ENCODE data around the gene PGA3.
"Not testable (repeated sequence)": the region's sequence is repeated elsewhere in the genome, so short reads cannot be mapped to it uniquely, and the experiment has no call there.

Gene PGA3

GRCh38 chr11:61210629-61211028 is 7.3 kb downstream of the PGA3 start:
- not testable (repeated sequence) for DNase-seq (ENCODE audit: low read depth)

- DNase-seq (ENCODE audit: low read depth), result not testable (repeated sequence)
Observed at GRCh38 chr11:61211327-61211952, 8.1 kb downstream of the PGA3 start.

GRCh38 chr11:61212202-61212601 is 8.9 kb downstream of the PGA3 start:
- DNase-seq (ENCODE audit: low read depth), result not testable (repeated sequence)

- not testable (repeated sequence) for DNase-seq (ENCODE audit: low read depth)
Observed at GRCh38 chr11:61213711-61214324, 10.5 kb downstream of the PGA3 start.

- DNase-seq (ENCODE audit: low read depth), result not testable (repeated sequence)
Observed at GRCh38 chr11:61218306-61218705, 15.0 kb downstream of the PGA3 start.

GRCh38 chr11:61219016-61219415 is 15.7 kb downstream of the PGA3 start:
- not testable (repeated sequence) for DNase-seq (ENCODE audit: low read depth)

GRCh38 chr11:61222047-61222446 is 18.7 kb downstream of the PGA3 start, which contains the start of gene PGA4:
Gene PGA4, plus strand, starts transcription at chr11:61222347. Its CDS starts 54 bp downstream, at chr11:61222401.
- DNase-seq (ENCODE audit: low read depth), result not testable (repeated sequence)

GRCh38 chr11:61222692-61223091 is 19.4 kb downstream of the PGA3 start:
- not testable (repeated sequence) for DNase-seq (ENCODE audit: low read depth)

GRCh38 chr11:61226457-61227137 is 23.3 kb downstream of the PGA3 start:
- not testable (repeated sequence) for DNase-seq (ENCODE audit: low read depth)

GRCh38 chr11:61229458-61229857 is 26.1 kb downstream of the PGA3 start:
- DNase-seq (ENCODE audit: low read depth), result not testable (repeated sequence)

- not testable (repeated sequence) for DNase-seq (ENCODE audit: low read depth)
Observed at GRCh38 chr11:61231033-61231432, 27.7 kb downstream of the PGA3 start.

- DNase-seq (ENCODE audit: low read depth), result not testable (repeated sequence)
Observed at GRCh38 chr11:61231585-61231984, 28.3 kb downstream of the PGA3 start.

GRCh38 chr11:61232548-61233145 is 29.3 kb downstream of the PGA3 start:
- not testable (repeated sequence) for DNase-seq (ENCODE audit: low read depth)

GRCh38 chr11:61237130-61237529 is 33.8 kb downstream of the PGA3 start:
- DNase-seq (ENCODE audit: low read depth), result not testable (repeated sequence)

GRCh38 chr11:61240288-61240687 is 37.0 kb downstream of the PGA3 start:
- DNase-seq (ENCODE audit: low read depth), result not testable (repeated sequence)

- not testable (repeated sequence) for DNase-seq (ENCODE audit: low read depth)
Observed at GRCh38 chr11:61240875-61241274, 37.6 kb downstream of the PGA3 start, which contains the start of gene PGA5. Gene PGA5, plus strand, starts transcription at chr11:61241175. Its CDS starts 52 bp downstream, at chr11:61241227.

GRCh38 chr11:61241526-61241925 is 38.2 kb downstream of the PGA3 start:
- DNase-seq (ENCODE audit: low read depth), result not testable (repeated sequence)

- not testable (repeated sequence) for DNase-seq (ENCODE audit: low read depth)
Observed at GRCh38 chr11:61245284-61245964, 42.1 kb downstream of the PGA3 start.

- not testable (repeated sequence) for DNase-seq (ENCODE audit: low read depth)
Observed at GRCh38 chr11:61248071-61248470, 44.8 kb downstream of the PGA3 start.

- DNase-seq (ENCODE audit: low read depth), result not testable (repeated sequence)
Observed at GRCh38 chr11:61249201-61249600, 45.9 kb downstream of the PGA3 start.
